H1 (cell line): ENCODE measurements around the gene GMNN. TPM values are rescaled to one million over a fixed set of nuclear protein-coding genes. Genes with fewer than 3 reads are reported as not detected.

ENCODE experiments used
- CTCF ChIA-PET: fragments of 300-600 bp; sonication (Branson Sonifier 250); formaldehyde crosslinking; loops from one replicate; lab custom pipeline; 2021; ENCODE audit not compliant: partially characterized antibody; lab: Charles Lee
- POLR2A ChIA-PET: fragments of 300-600 bp; sonication (Branson Sonifier 250); formaldehyde crosslinking; loops from one replicate; lab custom pipeline; 2021; ENCODE audit warnings: inconsistent platforms; ENCODE audit not compliant: partially characterized antibody; lab: Charles Lee
- DNase-seq, 2 experiments: peaks; one replicate each; pipeline versions ENCODE4 v3.0.0 to v3.0.0-alpha.2; 2010 to 2022; ENCODE audit warnings: low spot score in 2 of 2, low read depth in 1 of 2, mixed read lengths in 1 of 2
- FAIRE-seq: peaks from 2 replicates; lab custom pipeline; 2011; peaks lifted over from hg19 to GRCh38; lab: Jason Lieb, UNC
- H2AFZ ChIP-seq: 2 replicates; pipeline ENCODE4 v1.8.1; 2012; ENCODE audit warnings: low read length, inconsistent platforms
- H2AK5ac ChIP-seq: 2 replicates; pipeline ENCODE4 v1.6.1; 2013; ENCODE audit warnings: low read depth, low read length
- H2BK120ac ChIP-seq: replicated peaks from 2 replicates; pipeline ENCODE3; 2013; ENCODE audit warnings: low read depth, low read length, inconsistent platforms
- H2BK12ac ChIP-seq: 2 replicates; pipeline ENCODE4 v1.6.1; 2013; ENCODE audit warnings: low read depth, low read length
- H2BK15ac ChIP-seq: 2 replicates; pipeline ENCODE4 v1.6.1; 2013; ENCODE audit warnings: low read length
- H2BK20ac ChIP-seq: 2 replicates; pipeline ENCODE4 v1.6.1; 2013; ENCODE audit warnings: low read length
- H2BK5ac ChIP-seq: 2 replicates; pipeline ENCODE4 v1.6.1; 2013; ENCODE audit warnings: low read depth, low read length
- H3K14ac ChIP-seq: 2 replicates; pipeline ENCODE4 v1.6.1; 2013; ENCODE audit warnings: inconsistent platforms; ENCODE audit not compliant: insufficient read length
- H3K18ac ChIP-seq: 2 replicates; pipeline ENCODE4 v1.6.1; 2013; ENCODE audit warnings: low read length; ENCODE audit errors: extremely low read depth
- H3K23ac ChIP-seq: 2 replicates; pipeline ENCODE4 v1.6.1; 2013; ENCODE audit warnings: inconsistent platforms; ENCODE audit not compliant: insufficient read length
- H3K23me2 ChIP-seq: 2 replicates; pipeline ENCODE4 v1.6.1; 2013; ENCODE audit warnings: low read depth, low read length
- H3K27ac ChIP-seq: 2 replicates; pipeline ENCODE4 v1.6.1; 2011; ENCODE audit warnings: low read depth, low read length, inconsistent platforms
- H3K27me3 ChIP-seq, 4 experiments: replicated peaks in 1 of 4; 1 replicate in 1 of 4; 2 replicates in 3 of 4; pipeline versions ENCODE4 v1.6.1 to v1.8.1; 2011 to 2013; ENCODE audit warnings: low read length in 3 of 4, mild to moderate bottlenecking in 3 of 4, inconsistent platforms in 2 of 4, mixed read lengths in 2 of 4, moderate library complexity in 1 of 4; ENCODE audit not compliant: control insufficient read depth in 3 of 4, insufficient read depth in 3 of 4; ENCODE audit errors: extremely low read depth in 1 of 4
- H3K36me3 ChIP-seq, 4 experiments: 2 replicates each; pipeline versions ENCODE4 v1.6.1 to v1.8.1; 2011 to 2013; ENCODE audit warnings: mild to moderate bottlenecking in 4 of 4, low read length in 3 of 4, moderate library complexity in 2 of 4, control low read depth in 1 of 4, inconsistent platforms in 1 of 4; ENCODE audit not compliant: insufficient read depth in 4 of 4, control insufficient read depth in 2 of 4
- H3K4ac ChIP-seq: replicated peaks from 2 replicates; pipeline ENCODE3; 2013; ENCODE audit warnings: low read length, low read depth, mixed read lengths, inconsistent platforms; ENCODE audit not compliant: insufficient read length
- H3K4me1 ChIP-seq, 4 experiments: replicated peaks in 1 of 4; 1 replicate in 1 of 4; 2 replicates in 3 of 4; pipeline versions ENCODE4 v1.6.1 to v1.8.1; 2011 to 2013; ENCODE audit warnings: low read length in 3 of 4, inconsistent platforms in 2 of 4, mixed read lengths in 1 of 4; ENCODE audit not compliant: insufficient read depth in 4 of 4, control insufficient read depth in 3 of 4
- H3K4me2 ChIP-seq, 2 experiments: 2 replicates each; pipeline versions ENCODE4 v1.6.1 to v1.8.1; 2011 to 2013; ENCODE audit warnings: low read depth in 2 of 2, low read length in 2 of 2, control low read depth in 1 of 2, inconsistent platforms in 1 of 2, mild to moderate bottlenecking in 1 of 2; ENCODE audit not compliant: insufficient read depth in 1 of 2
- H3K4me3 ChIP-seq, 4 experiments: fragments of 200-600, 300-600 bp in 1 of 4; sonication (generic), shearing (Covaris generic), sonication (Bioruptor Twin) in 1 of 4; 2 replicates each; pipeline versions ENCODE4 v1.5.1 to v1.8.1; 2011 to 2016; ENCODE audit warnings: low read length in 4 of 4, low read depth in 3 of 4, control low read depth in 2 of 4, inconsistent platforms in 2 of 4, mild to moderate bottlenecking in 2 of 4, mixed read lengths in 1 of 4, moderate library complexity in 1 of 4; ENCODE audit not compliant: insufficient read depth in 2 of 4; ENCODE audit errors: extremely low read depth in 1 of 4
- H3K56ac ChIP-seq: replicated peaks from 2 replicates; pipeline ENCODE3; 2013; ENCODE audit warnings: low read depth, mild to moderate bottlenecking, mixed read lengths, low read length, inconsistent platforms; ENCODE audit not compliant: insufficient read length
- H3K79me1 ChIP-seq: 2 replicates; pipeline ENCODE4 v1.6.1; 2013; ENCODE audit warnings: low read depth, low read length, control low read depth
- H3K79me2 ChIP-seq, 2 experiments: 2 replicates each; pipeline versions ENCODE4 v1.6.1 to v1.8.1; 2012 to 2013; ENCODE audit warnings: low read length in 2 of 2, mild to moderate bottlenecking in 2 of 2, inconsistent platforms in 1 of 2; ENCODE audit not compliant: insufficient read depth in 2 of 2, control insufficient read depth in 1 of 2
- H3K9ac ChIP-seq, 4 experiments: replicated peaks in 1 of 4; 1 replicate in 1 of 4; 2 replicates in 3 of 4; pipeline versions ENCODE4 v1.6.1 to v1.8.1; 2011 to 2013; ENCODE audit warnings: low read depth in 3 of 4, low read length in 3 of 4, control low read depth in 2 of 4, mild to moderate bottlenecking in 2 of 4, moderate library complexity in 2 of 4, inconsistent platforms in 1 of 4; ENCODE audit errors: extremely low read depth in 1 of 4
- H3K9me3 ChIP-seq, 2 experiments: 2 replicates each; pipeline versions ENCODE4 v1.6.1 to v1.8.1; 2012 to 2013; ENCODE audit warnings: mild to moderate bottlenecking in 2 of 2, moderate library complexity in 2 of 2, control low read depth in 1 of 2, inconsistent platforms in 1 of 2, low read depth in 1 of 2, low read length in 1 of 2, mixed read lengths in 1 of 2; ENCODE audit not compliant: insufficient read depth in 2 of 2
- H4K20me1 ChIP-seq, 2 experiments: replicated peaks in 1 of 2; 2 replicates each; pipeline versions ENCODE3 to v1.8.1; 2011 to 2013; ENCODE audit warnings: inconsistent platforms in 2 of 2, low read length in 2 of 2, mild to moderate bottlenecking in 1 of 2; ENCODE audit not compliant: insufficient read depth in 2 of 2, control insufficient read depth in 1 of 2
- H4K5ac ChIP-seq: 2 replicates; pipeline ENCODE4 v1.6.1; 2013; ENCODE audit warnings: low read length, low read depth, mixed read lengths, inconsistent platforms; ENCODE audit not compliant: insufficient read length
- H4K8ac ChIP-seq: 2 replicates; pipeline ENCODE4 v1.8.0; 2013; ENCODE audit warnings: mild to moderate bottlenecking, moderate library complexity, low read length, inconsistent platforms; ENCODE audit not compliant: insufficient read depth; ENCODE audit errors: extremely low read depth
- H4K91ac ChIP-seq: replicated peaks from 2 replicates; pipeline ENCODE3; 2013; ENCODE audit warnings: low read length, mixed read lengths, inconsistent platforms; ENCODE audit not compliant: insufficient read length
- BCL11A ChIP-seq, 2 experiments: IDR thresholded peaks; one replicate each; pipeline ENCODE4 v1.6.1; 2011; ENCODE audit warnings: low read depth in 2 of 2, low read length in 2 of 2, mild to moderate bottlenecking in 2 of 2
- SRF ChIP-seq: IDR thresholded peaks from 2 replicates; pipeline ENCODE4 v1.6.1; 2011; ENCODE audit warnings: mild to moderate bottlenecking, low read depth, low read length, moderate library complexity
- WGBS, 2 experiments: shearing (Covaris generic) in 1 of 2; methylation state at CpG; one replicate each; pipeline versions ENCODE4 v1.1.6 to v1.1.7; 2013 to 2015; ENCODE audit warnings: low lambda C conversion rate in 2 of 2, mixed read lengths in 2 of 2, inconsistent platforms in 1 of 2, low coverage in 1 of 2, missing lambda C conversion rate in 1 of 2; ENCODE audit not compliant: insufficient replicate concordance in 2 of 2, insufficient coverage in 1 of 2, insufficient read length in 1 of 2; ENCODE audit errors: extremely low coverage in 1 of 2, missing lambda C conversion rate in 1 of 2; 5-methylcytosine and 5-hydroxymethylcytosine counted together
- polyA plus RNA-seq, 7 experiments: library from polyadenylated mRNA; depleted of rRNA in 3 of 7; stranded (reverse) in 5 of 7; unstranded in 2 of 7; fragments of >200 nt in 5 of 7; fragments of 200-250 nt in 2 of 7; gene quantifications; 1 replicate in 5 of 7; 2 replicates in 1 of 7; 4 replicates in 1 of 7; pipeline versions ENCODE4 v1.2.1 to v1.2.3, GENCODE V29; 2011 to 2013; ENCODE audit warnings: missing spikeins in 2 of 7, mixed read lengths in 2 of 7
- total RNA-seq: library from RNA; stranded (reverse); fragmentation: NEBNext Ultra II Directional; extraction: Animal tissue kit (Norgen Biotek cat#: 25700); gene quantifications from 2 replicates; pipeline ENCODE4 v1.2.1, GENCODE V29; 2021
- TF ChIP-seq, protein P1 (sequence below): IDR thresholded peaks from 2 replicates; pipeline ENCODE4 v1.6.1; 2011; ENCODE audit warnings: low read length, improper control_type of control experiment

Gene GMNN
- total and polyA plus RNA-seq, 2 of the 8 experiments (the other 6 are each of a cell fraction or from before 2014, with no cell fraction given) = 65.9 to 101 TPM

- TF ChIP-seq SRF (no peak), BCL11A (IDR thresholded peaks at IDR 0.05; ENCODE audit: low read depth in 2 of 2, low read length in 2 of 2) (no peak)
- TF ChIP-seq, protein P1, sequence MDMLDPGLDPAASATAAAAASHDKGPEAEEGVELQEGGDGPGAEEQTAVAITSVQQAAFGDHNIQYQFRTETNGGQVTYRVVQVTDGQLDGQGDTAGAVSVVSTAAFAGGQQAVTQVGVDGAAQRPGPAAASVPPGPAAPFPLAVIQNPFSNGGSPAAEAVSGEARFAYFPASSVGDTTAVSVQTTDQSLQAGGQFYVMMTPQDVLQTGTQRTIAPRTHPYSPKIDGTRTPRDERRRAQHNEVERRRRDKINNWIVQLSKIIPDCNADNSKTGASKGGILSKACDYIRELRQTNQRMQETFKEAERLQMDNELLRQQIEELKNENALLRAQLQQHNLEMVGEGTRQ = no peak
- Histone ChIP-seq H3K4ac (no peak overlapping the region), H3K79me2 (no peaks in the 10 kb centered on the region), H4K20me1 (no peaks in the 10 kb centered on the region), H2AFZ (no peak overlapping the region), H2BK120ac (no peak overlapping the region), H3K56ac (no peak overlapping the region), H3K4me2 (no peak overlapping the region), H3K4me3 (no peak overlapping the region), H3K4me1 (0 out of 7 replicates have a peak, but pooled peaks cover 0 to 2% (median 0%) of the 10 kb centered on the region in 4 experiments), H3K14ac (no peak overlapping the region), H2BK5ac (no peak overlapping the region), H3K27me3 (no peaks in the 10 kb centered on the region), H3K9me3 (no peaks in the 10 kb centered on the region), H4K8ac (no peak overlapping the region), H3K18ac (no peak overlapping the region), H3K36me3 (peaks cover 0 to 2% (median under 1%) of the 10 kb centered on the region in 4 experiments; a peak in 3 of 8 replicates), H2BK20ac (no peak overlapping the region), H3K9ac (no peak overlapping the region), H4K5ac (no peak overlapping the region), H3K23ac (no peak overlapping the region), H2BK12ac (no peak overlapping the region), H2AK5ac (no peak overlapping the region), H3K23me2 (no peaks in the 10 kb centered on the region), H2BK15ac (no peak overlapping the region), H3K27ac (no peak overlapping the region), H3K79me1 (no peaks in the 10 kb centered on the region), H4K91ac (no peak overlapping the region)
- ChIA-PET CTCF (interaction anchor here (1.1 to 1.8 kb wide), 3 partner anchors 33 to 195 kb away, joined by 3 to 5 read pairs (median 3); no protein-coding TSS in a partner anchor), POLR2A (no interaction called here)
- WGBS, 2 experiments = 95% methylated on average over 6 of the region's 6 CpGs; no CpG with 5 or more reads in 1 of the 2 experiments
- DNase-seq = no peak
- FAIRE-seq = no peak
These were observed 48.0 kb downstream of the GMNN start for GRCh38 chr6:24822696-24823095.
